HS-5 (cell line): Measurements from ENCODE around the gene BCO2.
A peak's percentile ranks its signal among the peaks of the same experiment; 100 is the strongest.

Experiments
- DNase-seq: peaks from one replicate; pipeline ENCODE4 v3.0.0-alpha.2; 2012; ENCODE audit warnings: low read depth

Gene BCO2

DNA sequence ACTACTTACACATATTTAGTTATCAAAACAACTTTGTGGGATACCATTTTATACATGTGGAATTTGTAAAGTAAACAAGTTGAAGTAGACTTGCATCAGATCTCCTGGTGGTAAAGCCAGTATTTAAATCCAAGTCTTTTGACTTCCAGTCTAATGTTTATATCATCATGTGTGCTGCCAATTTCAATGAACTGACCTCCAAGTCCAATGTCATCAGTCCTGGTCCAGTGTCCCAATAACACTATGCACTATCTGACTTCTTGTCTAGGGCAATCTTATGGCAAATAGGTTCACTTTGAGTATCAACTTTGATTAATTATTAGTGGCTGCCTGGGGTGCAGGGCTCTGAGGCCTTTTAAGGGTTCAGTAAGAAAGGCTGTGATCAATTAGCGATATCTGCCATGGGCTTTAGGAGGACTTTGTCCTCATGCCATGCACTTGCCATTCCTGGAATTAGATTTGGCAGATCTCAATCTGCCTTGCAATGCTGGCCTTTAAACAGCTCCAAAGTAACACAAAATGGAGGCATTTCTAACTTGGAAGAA, 41.3 kb downstream of the BCO2 start:
- DNase-seq, result no peak

DNA sequence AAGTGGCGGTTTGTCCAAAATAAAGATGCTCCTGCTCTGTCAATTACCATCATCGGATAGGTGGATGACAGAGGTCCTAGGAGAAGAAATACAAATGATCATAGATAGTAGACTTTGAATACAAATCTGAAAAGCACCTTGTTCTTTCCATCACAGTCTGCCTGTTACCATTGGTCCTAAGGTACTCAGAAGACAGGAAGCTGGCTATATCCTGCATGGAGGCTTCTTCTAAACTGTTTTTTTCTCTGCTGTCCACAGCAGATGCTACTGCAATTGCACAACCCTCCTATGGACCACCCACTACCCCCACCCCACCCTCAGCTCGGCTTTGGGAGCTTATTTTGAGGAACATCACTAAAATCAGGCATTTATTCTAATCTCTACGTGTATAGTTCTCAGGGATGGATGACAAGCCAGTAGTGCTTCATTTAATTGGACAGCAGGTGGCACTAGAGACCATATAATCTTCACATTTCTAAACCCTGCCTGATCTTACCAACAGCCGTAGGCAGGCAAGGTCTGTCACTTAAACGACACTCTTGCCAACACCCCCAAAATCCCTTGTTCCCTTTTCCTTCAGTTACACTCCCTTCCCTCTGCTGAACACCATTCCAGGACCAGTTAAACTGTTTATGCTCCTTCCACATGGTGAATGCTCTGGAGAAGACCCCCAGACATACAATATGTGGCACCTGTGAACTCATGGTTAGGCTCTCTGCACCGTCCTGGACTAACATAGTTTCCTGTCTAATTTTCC, 44.3 kb downstream of the BCO2 start:
- peak; percentile 52 for DNase-seq

DNA sequence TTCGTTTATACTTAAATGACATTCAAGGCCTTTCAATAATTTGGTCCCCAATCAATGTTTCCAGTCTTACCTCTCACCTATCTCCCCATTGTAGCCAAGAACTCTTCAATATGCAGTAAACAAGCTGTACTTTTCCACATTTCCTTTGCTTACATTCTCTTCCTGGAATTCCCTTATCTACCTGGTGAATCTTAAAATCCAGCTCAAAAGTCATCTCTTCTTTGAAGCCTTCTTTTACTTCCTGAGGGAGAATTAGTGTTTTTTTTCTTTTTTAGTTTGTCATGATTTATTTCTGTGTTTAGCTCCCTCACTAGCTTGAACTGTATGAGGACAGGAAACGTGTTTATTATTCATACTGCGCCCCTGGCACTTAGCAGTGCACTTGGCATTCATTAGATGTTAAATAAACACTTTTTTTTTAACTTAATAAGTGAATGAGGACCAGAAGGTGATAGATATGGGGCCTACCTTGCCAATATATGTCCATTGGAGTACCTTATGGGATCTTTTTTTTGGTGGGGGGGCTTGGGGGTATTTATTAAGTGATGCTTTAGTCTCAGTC, 46.0 kb downstream of the BCO2 start:
- no peak for DNase-seq

DNA sequence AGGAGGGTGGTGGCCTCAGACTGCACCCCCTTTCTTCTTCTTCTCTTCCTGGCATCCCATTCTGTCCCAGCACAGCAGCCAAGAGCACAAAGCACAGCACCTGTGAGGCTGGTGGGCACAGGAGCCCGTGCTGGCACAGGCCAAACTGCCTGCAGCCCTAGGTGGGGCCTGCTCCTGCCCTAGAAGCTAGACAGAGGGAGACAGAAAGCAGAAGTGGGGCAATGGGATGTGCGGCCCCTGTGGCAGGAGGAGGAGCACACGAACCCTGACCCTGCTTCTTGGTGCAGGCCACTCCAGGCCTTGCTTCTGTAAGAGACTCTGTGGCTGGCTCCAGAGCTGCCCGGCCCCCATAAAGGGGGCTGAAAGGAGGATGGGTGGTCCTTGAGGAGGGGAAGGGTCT, 47.0 kb downstream of the BCO2 start:
- DNase-seq, result no peak

DNA sequence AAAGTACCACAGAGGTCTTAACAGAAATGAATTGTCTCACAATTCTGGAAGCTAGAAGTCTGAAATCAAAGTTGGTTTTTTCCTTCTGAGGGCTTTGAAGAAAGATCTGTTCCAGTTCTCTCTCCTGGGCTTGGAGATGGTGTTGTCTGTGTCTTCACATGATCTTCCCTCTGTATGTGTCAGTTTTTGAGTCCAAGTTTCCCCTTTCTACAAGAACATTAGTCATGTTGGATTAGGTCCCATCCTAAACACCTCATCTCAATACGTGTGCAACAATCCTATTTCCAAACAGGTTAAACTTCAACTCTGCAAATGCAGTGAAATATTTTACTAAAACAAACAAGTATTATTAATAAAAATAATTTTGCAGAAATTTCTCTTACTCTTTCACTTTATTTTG, 47.8 kb downstream of the BCO2 start:
- DNase-seq, result no peak

DNA sequence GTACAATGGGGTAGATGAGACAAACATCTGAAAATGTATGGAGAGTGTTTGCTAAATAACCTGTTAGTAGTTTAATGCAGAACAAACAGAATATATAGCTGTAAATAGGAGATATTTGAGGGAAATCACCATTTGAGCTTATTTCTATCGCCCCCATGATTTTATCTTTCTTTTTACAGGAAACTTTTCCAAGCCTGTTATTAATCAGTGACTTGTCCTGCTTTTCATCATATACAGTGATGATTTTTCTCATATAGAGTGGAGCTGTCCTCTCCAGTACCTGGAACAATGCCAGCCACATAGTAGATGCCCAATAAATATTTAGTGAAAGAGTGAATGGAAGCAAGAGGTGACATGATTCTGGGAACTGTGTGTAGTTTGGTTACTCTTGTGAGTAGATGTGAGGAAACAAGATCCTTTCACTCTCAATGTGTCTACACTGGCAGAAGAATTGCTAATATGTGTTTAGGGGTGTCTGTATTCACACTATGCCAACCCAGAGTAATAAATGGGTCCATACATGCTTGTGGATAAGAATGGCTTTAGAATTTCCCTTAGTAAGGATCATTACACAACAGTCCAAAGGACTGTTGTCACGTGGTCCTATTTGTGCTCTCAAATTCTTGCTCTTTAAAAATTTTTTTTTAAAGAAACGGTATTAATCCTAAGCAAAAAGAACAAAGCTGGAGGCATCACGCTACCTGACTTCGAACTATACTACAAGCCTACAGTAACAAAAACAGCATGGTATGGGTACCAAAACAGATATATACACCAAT, 48.6 kb downstream of the BCO2 start:
- DNase-seq, result no peak

DNA sequence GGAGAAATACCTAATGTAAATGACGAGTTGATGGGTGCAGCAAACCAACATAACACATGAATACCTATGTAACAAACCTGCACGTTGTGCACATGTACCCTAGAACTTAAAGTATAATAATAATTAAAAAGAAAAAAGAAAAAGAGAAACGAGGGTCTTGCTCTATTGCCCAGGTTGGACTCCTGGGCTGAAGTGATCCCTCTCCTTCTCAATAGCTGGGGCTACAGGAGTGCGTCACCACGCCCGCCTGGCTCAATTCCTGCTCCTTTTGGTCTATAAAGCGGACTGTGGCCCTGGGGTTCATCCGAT, 50.4 kb downstream of the BCO2 start:
- DNase-seq, result no peak

DNA sequence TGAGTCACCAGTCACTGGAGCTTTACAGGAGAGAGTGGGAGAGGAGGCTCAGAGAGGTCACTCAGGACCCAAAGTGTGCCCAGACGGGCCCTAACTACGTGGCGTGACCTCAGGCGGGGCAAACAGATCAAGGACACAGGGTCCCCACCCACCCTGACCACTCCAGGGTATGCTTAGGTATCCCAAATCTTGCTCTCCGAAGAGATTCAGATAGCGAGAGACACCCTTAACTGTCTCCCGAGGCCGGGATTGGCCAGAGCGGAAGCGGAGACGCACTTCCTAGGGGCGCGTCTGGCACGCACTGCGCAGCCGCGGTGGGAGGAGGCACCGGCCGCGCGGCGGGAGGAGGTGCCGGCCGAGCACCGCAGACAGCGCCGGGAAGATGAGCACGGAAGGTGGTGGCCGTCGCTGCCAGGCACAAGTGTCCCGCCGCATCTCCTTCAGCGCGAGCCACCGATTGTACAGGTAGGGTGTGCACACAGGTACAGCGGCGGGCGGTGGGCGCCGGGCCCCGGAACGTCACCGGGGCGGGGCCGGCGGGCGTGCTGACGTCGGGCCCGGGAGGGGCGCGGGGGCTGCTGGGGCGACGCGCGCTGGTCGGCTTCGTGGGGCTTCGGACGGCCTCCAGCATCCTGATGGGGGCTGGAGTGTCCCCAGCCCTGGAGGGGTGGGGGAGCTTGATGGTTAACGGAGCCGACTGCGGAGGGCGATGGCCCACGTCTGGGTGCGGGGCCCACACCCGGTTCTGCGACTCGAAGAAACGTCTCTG, 50.9 kb downstream of the BCO2 start, which contains the start of gene PTS:
PTS (plus strand) TSS at position 367 of the 769 bp plus-strand sequence; CDS start at position 383, 16 bp downstream.
- peak; percentile 67 for DNase-seq

DNA sequence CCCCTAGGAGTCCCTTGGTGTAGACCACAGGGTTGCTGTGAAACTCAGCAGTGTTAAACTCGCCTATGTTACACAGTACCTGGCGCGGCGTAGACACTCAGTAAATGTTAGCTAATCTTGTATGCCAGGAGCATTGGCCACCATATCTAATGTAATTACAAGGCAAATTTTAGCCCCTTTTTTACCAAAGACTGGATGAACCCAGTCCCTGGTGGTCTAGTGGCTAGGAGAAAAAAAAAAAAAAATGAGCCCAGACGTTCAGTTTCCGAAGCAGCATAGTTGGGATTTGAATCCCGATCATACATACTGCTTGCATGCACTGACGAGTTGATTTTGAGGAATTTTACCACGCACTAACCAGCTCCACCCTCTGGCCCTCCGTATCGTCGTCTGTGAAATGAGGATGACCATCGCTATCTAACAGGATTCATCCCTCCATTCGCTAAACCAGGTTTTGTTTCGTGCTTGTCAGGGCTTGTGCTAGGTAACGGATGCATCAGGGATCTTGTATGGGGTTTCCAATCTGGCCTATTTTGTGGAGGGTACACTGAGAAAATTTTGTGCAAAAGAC, 51.6 kb downstream of the BCO2 start:
- no peak for DNase-seq

DNA sequence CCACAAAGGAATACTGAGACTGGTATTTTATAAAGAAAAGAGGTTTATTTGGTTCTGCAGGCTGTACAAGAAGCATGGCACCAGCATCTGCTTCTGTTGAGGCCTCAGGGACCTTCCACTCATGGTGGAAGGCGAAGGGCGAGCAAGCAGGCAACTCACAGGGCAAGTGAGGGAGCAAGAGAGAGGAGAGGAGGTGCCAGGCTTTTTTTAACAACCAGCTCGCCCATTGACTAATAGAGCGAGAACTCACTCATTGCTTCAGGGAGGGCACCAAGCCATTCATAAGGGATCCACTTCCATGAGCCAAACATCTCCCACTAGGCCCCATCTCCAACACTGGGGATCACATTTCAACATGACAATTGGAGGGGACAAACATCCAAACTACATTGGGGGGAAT, 52.2 kb downstream of the BCO2 start:
- no peak for DNase-seq

DNA sequence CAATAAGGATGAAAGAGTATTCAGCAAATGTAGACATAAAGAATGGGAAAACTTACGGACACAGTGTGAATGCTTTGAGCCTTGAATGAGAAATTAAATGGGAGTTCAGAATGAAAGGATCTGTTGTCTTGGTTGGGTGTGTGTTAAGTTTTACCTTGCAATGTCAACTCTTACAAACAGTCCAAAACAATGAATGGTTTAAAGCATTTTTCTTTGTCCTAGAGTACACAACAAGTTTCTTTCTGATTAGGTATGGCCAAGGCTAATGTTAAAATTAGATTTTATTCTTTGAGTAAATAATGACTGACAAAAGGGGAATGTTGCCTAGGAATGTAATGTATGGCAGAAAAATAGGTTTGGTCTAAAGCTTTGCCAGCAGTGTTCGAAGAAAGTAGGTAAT, 53.4 kb downstream of the BCO2 start:
- DNase-seq, result no peak

DNA sequence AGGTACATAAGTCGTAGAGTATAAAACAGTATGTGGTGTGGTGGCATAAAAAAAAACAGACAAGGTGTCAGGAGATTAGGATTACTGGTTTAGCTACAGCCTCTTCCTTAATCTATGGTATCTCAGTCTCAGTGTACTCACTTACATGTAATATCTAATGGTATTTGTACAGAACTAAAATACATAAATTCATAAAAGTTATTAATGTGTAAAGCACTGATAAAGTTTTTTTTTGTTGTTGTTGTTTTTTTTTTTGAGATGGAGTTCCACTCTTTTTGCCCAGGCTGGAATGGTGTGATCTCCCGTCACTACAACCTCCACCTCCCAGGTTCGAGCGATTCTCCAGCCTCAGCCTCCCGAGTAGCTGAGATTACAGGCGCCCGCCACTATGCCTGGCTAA, 53.8 kb downstream of the BCO2 start:
- DNase-seq, result no peak

DNA sequence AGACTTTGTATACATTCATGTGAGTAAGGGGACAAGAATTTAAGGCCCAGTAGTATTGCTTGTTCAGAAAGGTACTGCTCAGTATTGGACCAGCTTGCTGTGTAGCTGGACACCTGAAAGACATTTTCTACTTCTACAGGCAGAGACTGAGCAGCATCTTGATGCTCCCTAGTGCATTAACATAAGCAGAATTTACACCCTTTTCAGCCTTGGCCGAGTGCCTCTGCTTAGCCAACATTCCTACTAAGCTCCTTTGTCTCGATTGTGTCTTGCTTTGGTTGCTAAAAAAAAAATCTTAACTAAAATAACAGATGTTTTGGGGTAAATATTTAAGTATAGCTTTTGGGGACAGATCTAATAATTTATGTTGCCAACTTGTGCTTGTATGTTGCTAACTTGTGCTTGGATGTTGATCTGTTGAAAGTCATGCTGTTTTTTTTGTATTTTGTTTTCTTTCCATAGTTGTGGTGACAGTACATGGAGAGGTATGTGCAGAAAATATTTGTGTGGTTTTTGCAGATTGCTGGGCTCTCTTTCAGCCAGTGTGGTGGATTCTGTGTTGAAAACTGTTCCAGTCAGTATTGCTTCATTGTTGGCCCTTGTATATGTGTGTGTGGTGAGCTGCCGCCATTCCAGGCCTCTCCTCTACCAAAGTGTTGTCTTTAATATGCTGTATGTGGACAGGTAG, 54.6 kb downstream of the BCO2 start:
- DNase-seq, result no peak

DNA sequence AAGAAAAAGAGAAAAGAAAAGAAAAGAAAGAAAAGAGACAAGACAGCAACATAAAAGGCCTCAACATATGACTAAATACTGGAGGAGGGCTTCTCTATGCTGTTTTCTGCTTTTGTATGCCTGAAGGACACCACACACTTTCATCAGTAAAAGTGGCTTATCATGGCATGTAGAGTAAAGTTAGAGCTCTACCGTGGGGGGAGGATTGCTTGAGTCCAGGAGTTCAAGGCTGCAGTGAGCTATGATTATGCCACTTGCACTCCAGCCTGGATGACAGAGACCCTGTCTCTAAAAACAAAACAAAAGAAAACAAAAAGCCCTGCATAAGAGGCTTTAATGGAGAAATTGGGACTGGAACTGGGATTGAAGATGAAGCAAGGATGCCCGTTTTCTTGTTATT, 56.6 kb downstream of the BCO2 start:
- no peak for DNase-seq

DNA sequence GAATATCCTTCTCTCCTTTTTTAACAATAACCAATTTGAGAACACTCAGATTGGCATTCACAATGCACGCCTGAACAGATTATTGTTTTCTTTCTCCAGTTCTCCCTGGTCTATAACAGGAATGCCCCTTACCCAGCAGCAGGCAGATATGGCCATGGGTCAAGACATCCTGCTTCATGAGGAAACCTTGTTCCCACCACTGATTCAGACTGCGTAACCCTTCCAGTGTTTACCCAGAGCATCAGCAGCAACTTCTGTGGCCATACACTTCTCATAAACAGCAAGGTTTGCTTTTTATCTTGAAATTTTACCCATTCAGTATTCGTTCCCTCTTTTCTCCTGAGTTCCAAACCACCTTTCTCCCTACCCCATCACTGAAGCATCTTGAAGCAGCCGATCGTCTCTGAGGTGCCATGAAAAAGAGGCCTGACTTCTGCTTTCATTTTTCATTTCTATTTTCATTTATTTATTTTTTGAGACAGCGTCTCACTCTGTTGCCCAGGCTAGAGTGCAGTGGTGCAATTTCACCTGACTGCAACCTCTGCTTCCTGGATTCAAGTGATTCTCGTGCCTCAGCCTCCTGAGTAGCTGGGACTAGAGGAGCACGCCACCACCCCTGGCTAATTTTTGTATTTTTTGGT, 60.6 kb downstream of the BCO2 start:
- DNase-seq, result no peak

DNA sequence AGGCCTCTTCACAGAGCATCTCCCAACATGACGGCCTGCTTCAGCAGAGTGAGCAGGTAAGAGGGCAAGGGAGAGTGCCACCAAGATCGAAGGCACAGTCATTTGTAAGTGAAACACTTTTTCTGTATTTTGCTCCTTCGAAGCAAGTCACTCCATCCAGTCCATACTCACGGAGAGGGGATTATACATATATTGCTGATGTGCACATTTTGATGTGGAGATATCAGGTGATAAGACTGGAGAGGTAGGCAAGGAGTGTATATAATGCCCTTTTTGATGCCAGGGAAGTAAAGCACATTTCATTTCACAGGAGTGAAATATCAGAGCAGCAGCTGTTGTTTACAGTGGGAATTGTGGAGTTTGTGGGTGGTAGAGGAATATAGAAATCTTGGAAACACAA, 62.1 kb downstream of the BCO2 start:
- no peak for DNase-seq

DNA sequence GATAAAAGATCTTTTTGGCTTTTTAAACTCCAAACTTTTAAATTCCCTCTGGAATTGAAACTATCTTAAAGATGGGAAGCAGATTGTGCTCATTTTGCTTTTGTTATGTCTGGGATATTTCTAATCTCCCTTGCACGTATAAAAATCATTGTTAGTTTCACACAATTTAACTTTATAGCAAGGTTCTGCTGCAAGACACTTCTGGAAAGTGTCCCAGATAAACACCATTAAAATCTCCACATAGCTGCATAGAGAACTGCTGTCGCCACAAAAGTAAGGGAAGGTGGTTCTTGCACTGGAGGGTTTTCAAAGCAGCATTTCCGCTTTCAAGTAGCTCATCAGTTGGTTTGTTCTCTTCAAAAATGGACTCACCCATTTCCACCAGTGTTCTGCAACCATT, 62.7 kb downstream of the BCO2 start:
- DNase-seq, result no peak

DNA sequence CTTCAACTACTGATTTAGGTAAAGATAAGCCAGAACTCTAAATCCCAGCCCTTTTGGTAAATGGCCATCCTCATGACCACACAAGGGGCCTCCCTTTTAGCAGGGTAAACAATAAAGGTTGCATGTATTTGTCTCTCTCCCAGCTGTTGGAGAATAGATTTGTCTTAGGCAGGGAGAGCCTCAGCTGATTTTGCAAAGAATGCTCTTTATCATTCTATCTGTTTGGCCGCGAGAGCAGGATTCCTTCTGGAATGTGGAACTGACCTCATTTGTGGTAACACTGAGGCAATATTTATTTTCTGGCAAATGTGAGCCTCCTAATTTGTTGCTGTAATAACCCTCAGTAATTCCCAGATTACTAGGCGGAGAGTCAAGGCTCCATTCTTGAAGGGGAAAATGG, 66.2 kb downstream of the BCO2 start:
- no peak for DNase-seq

DNA sequence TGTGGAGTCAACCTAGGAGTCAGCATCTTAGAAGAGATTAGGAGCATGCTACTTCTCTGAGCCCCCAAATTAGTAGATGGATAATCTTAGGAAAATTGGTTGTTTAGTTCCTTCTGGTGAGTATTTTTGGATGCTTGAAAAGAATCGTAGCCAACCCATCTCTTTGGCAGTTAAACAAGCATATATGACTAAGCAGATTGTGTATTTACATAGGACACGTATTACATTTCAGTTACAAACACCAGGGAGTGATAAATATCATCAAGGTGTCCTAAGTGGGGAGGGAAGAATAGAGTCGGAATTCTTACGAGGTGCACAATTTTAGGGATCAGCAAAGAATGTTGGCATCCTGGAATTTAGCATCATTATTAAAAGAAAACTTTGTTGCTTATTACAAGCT, 71.9 kb downstream of the BCO2 start:
- no peak for DNase-seq

DNA sequence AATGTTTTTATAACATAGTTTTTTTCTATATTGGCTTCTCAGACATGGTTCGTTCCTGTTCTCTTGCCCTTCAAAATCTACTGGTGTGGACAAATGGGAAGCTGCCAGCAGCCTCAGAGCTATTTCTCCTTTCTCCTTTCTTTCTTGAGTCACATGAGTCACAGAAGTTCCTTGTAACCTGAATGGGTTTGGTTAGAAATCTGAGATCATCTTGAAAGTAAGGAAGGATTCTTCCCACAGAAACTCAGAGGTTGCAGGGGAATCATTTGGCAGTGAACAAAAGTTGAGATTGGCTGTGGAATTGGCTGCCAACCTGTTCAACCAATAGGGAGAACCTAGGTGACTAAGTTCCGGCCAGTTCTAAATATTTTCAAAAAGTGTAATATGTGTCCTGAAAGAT, 72.9 kb downstream of the BCO2 start:
- DNase-seq, result no peak
